Body of pancreas (tissue), 4 donors: ENCODE results near the gene MRPL55. TPM values are rescaled to one million over a fixed set of nuclear protein-coding genes. Genes with fewer than 3 reads are reported as not detected.
A peak's percentile ranks its signal among the peaks of the same experiment; 100 is the strongest.

Source experiments
- ATAC-seq: fragments of 150-250 bp; one replicate; pipeline ENCODE4 v1.9.1; 2016
- DNase-seq, 4 donors: peaks; one replicate each; pipeline ENCODE4 v3.0.0-alpha.2; 2019
- H3K27ac ChIP-seq, 4 donors: fragments of 200-600 bp; sonication (generic); 1 replicate in 3 of 4; 2 replicates in 1 of 4; pipeline versions ENCODE4 v1.5.1 to v1.6.1; 2016 to 2019; ENCODE audit warnings: mild to moderate bottlenecking in 1 of 4, mixed read lengths in 1 of 4, moderate library complexity in 1 of 4
- H3K27me3 ChIP-seq, 2 donors: fragments of 200-600 bp; sonication (generic); one replicate each; pipeline ENCODE4 v1.6.0; 2016; ENCODE audit warnings: mild to moderate bottlenecking in 1 of 2
- H3K36me3 ChIP-seq, 2 donors: fragments of 200-600 bp; sonication (generic); replicated peaks in 1 of 2; 2 replicates each; pipeline ENCODE4 v1.5.1; 2016; ENCODE audit warnings: low read depth in 2 of 2; ENCODE audit not compliant: insufficient read depth in 1 of 2
- H3K4me1 ChIP-seq: fragments of 200-600 bp; sonication (generic); one replicate; pipeline ENCODE4 v1.6.0; 2016
- H3K4me3 ChIP-seq, 2 donors: fragments of 200-600 bp; sonication (generic); 1 replicate in 1 of 2; 2 replicates in 1 of 2; pipeline ENCODE4 v1.5.1; 2016 to 2019
- H3K9me3 ChIP-seq, 3 donors: fragments of 200-600 bp; sonication (generic); 1 replicate in 2 of 3; 2 replicates in 1 of 3; pipeline ENCODE4 v1.5.1; 2016
- POLR2A ChIP-seq, 3 donors: fragments of 450-650 bp; IDR thresholded peaks; one replicate each; pipeline ENCODE4 v1.6.1; 2016; ENCODE audit warnings: antibody characterized with exemption in 3 of 3, mild to moderate bottlenecking in 2 of 3
- WGBS, 2 donors: methylation state at CpG; one replicate each; pipeline ENCODE4 v1.1.5; 2017; 5-methylcytosine and 5-hydroxymethylcytosine counted together
- intact Hi-C: fragments of 100-400 bp; cut with DNase I; formaldehyde crosslinking; loops from one replicate; pipeline ENCODE4 v1.15.1; 2023
- total RNA-seq, 2 donors: library from RNA; depleted of rRNA; stranded (reverse); fragments of >200 nt; gene quantifications; one replicate each; pipeline ENCODE4 v1.1.0, GENCODE V29; 2016
- TF ChIP-seq, protein P1 (sequence below), 7 experiments: fragments of 450-650 bp in 4 of 7; fragments of 200-600 bp in 3 of 7; sonication (generic) in 3 of 7; IDR thresholded peaks; one replicate each; pipeline ENCODE4 v1.5.1; 2016 to 2019; ENCODE audit warnings: antibody characterized with exemption in 7 of 7

The MRPL55 gene
- total RNA-seq, 2 donors from 2014 or later: 65.9 to 68.7 TPM

DNA sequence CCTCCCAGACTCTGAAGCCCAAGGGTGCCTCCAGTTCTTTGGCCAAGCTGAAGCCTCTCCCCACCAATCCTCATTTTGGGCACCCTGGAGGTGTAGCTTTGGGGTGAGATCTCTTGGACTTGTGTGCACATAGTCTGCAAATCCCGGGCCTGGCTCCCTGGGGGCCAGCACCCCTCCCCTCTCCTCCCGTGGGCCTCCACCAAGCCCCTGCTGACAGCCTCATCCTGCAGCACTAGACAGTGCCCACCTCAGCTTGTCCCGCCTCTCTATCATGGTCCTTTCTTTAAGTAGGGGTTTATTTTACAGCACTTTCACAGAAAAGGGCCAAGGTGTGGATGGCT, 43.8 kb upstream of the MRPL55 start:
- H3K4me1 ChIP-seq: peaks cover 21% of the 10 kb centered on the region
- peak in 1 of 4 donors; percentile 7 for DNase-seq
- WGBS, 2 donors: 80 to 93% methylated on average over 2 to 3 of the region's 3 CpGs
- H3K36me3 ChIP-seq: peaks cover 0 to 4% of the 10 kb centered on the region in 2 donors
- H3K27me3 ChIP-seq: no peaks in the 10 kb centered on the region
- no peak for ATAC-seq
- TF ChIP-seq POLR2A (IDR thresholded peaks at IDR 0.05): no peak
- TF ChIP-seq, protein P1, sequence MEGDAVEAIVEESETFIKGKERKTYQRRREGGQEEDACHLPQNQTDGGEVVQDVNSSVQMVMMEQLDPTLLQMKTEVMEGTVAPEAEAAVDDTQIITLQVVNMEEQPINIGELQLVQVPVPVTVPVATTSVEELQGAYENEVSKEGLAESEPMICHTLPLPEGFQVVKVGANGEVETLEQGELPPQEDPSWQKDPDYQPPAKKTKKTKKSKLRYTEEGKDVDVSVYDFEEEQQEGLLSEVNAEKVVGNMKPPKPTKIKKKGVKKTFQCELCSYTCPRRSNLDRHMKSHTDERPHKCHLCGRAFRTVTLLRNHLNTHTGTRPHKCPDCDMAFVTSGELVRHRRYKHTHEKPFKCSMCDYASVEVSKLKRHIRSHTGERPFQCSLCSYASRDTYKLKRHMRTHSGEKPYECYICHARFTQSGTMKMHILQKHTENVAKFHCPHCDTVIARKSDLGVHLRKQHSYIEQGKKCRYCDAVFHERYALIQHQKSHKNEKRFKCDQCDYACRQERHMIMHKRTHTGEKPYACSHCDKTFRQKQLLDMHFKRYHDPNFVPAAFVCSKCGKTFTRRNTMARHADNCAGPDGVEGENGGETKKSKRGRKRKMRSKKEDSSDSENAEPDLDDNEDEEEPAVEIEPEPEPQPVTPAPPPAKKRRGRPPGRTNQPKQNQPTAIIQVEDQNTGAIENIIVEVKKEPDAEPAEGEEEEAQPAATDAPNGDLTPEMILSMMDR (IDR thresholded peaks at IDR 0.05): no peak
- H3K27ac ChIP-seq: no peak overlapping the region
- no peaks in the 10 kb centered on the region for H3K9me3 ChIP-seq
- intact Hi-C loops: no loop called here
- H3K4me3 ChIP-seq: no peak overlapping the region

DNA sequence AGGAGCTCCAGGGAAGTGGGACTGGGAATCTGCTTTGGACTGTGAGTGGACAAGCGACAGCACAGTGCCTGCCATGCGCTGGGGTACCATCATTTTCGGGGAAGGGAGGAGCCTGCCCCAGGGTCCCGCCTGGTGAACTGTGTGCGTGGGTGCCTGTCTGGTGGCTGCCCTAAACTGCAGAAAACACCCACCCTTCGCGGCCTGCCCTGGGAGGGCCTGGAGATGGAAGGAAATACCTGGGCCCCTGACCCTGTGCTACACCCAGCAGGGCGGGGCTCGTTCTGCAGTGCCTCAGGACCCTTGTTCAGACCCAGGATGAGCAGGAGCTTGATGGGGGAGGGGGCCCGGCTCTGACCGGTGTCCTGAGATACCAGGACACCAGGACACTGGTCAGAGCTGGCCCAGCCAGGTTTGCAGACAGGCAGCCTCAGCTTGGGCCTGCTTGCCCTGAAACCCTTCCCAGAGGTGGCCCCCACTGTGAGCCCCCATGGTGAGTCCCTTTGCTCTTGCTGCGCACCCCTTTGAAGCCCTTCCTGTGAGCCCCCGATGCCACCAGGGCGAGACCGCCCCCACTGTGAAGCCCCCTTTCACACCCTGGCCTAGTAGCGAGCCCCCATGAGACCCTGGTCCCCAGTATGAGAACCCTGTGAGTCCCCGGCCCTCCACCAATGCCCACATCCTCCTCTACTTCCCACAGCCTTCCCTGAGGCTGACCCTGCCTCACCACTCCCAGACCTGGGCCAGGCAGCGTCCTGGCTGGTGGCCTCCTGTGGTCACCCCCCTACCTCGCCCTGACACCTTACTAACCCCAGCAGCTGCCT, 43.2 kb upstream of the MRPL55 start:
- H3K4me1 ChIP-seq: peaks cover 21% of the 10 kb centered on the region
- TF ChIP-seq, protein P1 (IDR thresholded peaks at IDR 0.05): no peak
- no peak for TF ChIP-seq POLR2A (IDR thresholded peaks at IDR 0.05)
- no peaks in the 10 kb centered on the region for H3K9me3 ChIP-seq
- 85 to 91% methylated on average over 6 to 17 of the region's 19 CpGs for WGBS, 2 donors
- DNase-seq (no peak), ATAC-seq (no peak)
- H3K27me3 ChIP-seq: no peaks in the 10 kb centered on the region
- intact Hi-C loops: no loop called here
- H3K4me3 ChIP-seq: no peak overlapping the region
- peak overlapping the region in 1 of 4 donors; percentile 71 for H3K27ac ChIP-seq
- H3K36me3 ChIP-seq: peaks cover 0 to 7% of the 10 kb centered on the region in 2 donors

DNA sequence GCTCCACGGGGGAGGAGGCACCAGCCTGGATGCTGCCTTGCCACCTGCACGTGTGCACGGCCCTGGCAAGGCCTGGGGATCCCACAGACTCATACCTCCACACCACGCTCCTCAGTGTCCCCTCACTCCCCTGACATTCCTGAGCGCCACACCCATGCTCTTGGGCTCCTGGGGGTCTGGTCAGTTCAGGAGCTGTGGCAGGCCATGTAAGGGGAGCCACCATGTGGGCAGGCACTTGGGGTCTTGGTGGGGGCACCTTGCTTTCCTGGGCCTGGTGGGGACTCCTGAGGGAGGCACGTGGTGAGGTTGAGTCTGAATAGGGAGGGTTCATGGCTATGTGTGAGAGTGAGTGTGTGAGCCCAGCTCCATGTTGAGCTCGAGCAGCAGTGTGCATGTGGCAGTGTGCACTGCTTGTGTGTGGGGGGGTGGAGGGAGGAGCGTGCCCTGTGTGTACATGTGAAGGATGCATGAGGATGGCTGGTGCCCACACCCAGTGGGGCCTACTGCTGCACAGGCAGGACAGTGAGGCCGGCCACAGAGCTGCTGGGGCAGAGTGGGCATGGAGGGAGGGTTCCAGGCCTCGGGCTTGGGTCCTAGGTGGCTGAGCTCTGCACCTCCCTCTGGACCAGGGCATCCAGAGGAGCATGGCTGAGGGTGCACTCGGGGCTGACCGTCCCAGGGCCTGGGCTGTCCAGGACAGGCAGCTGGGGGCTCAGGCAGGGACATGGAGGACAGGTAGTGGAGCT, 42.3 kb upstream of the MRPL55 start:
- no peaks in the 10 kb centered on the region for H3K27me3 ChIP-seq
- DNase-seq (no peak), ATAC-seq (no peak)
- peaks cover 21% of the 10 kb centered on the region for H3K4me1 ChIP-seq
- WGBS, 2 donors: 65 to 85% methylated on average over 5 to 11 of the region's 12 CpGs
- no peaks in the 10 kb centered on the region for H3K9me3 ChIP-seq
- no peak overlapping the region for H3K4me3 ChIP-seq
- intact Hi-C loops: no loop called here
- H3K36me3 ChIP-seq: peaks cover 0 to 8% of the 10 kb centered on the region in 2 donors
- peak overlapping the region in 3 of 4 donors; percentile 39 to 71 (median 51) for H3K27ac ChIP-seq
- TF ChIP-seq, protein P1 (IDR thresholded peaks at IDR 0.05): no peak
- no peak for TF ChIP-seq POLR2A (IDR thresholded peaks at IDR 0.05)

DNA sequence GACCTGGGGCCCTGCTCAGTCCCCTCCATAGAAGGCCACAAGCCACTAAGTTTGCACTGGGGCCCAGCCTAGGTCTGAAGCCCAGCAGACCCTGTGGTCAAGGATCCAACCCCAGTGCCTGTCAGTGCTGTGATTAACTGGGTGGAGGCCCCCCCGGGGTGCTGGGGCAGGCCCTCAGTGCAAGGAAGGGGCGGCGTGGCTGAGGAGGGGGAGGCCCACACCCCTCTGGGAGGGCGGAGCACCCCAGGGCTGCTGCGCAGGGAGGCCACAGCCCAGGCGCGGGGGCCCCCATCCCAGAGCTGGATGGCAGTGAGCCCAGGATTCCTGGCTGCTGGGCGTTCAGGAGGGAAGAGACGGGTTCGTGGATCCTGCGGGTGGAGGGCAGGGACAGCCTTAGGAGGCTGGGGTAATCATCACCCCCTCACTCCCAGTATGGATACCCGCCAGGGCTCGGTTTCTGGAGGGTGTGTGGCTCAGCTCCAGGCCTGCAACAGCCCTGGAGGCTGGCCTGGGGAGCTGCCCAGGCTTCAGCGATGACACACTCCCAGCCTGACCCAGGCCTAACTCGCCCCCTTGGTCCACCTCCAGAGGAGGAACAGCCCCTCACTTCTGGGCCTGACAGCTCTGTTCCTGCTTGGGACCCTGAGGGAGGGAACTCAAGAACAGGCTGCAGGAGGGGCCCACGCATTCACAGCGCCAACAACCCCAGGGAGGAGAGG, 41.5 kb upstream of the MRPL55 start:
- H3K4me1 ChIP-seq: peaks cover 21% of the 10 kb centered on the region
- no peak overlapping the region for H3K4me3 ChIP-seq
- 58 to 74% methylated on average over 10 to 16 of the region's 17 CpGs for whole genome bisulfite sequencing, 2 donors
- DNase-seq: peak; percentile 34 to 57 (median 38)
- TF ChIP-seq, protein P1 (IDR thresholded peaks at IDR 0.05): no peak
- TF ChIP-seq POLR2A (IDR thresholded peaks at IDR 0.05): no peak
- H3K27me3 ChIP-seq: no peaks in the 10 kb centered on the region
- H3K9me3 ChIP-seq: no peaks in the 10 kb centered on the region
- ATAC-seq: peak; percentile 38
- peak overlapping the region; percentile 4 to 71 (median 45) for H3K27ac ChIP-seq
- intact Hi-C loops: no loop called here
- H3K36me3 ChIP-seq: peaks cover 0 to 11% of the 10 kb centered on the region in 2 donors
